ENCODE results near the gene TAF1B.

The TAF1B gene

GRCh38 chr2:9799011-9799596 is 44.2 kb upstream of the TAF1B start:
- no peak overlapping the region for H3K4me3 ChIP-seq (ENCODE audit: low read depth, low read length)

GRCh38 chr2:9799729-9800632 is 43.3 kb upstream of the TAF1B start:
- H3K4me3 ChIP-seq (ENCODE audit: low read depth, low read length) = no peak overlapping the region
- TF ChIP-seq CTCF (IDR thresholded peaks at IDR 0.05; ENCODE audit: low read depth, low read length) = peak; percentile 95

More at GRCh38 chr2:9799011-9799596, 44.2 kb upstream of the TAF1B start:
- TF ChIP-seq CTCF (IDR thresholded peaks at IDR 0.05; ENCODE audit: low read depth, low read length) = no peak

GRCh38 chr2:9800639-9800974 is 42.7 kb upstream of the TAF1B start:
- H3K4me3 ChIP-seq (ENCODE audit: low read depth, low read length) = no peak overlapping the region
- no peak for TF ChIP-seq CTCF (IDR thresholded peaks at IDR 0.05; ENCODE audit: low read depth, low read length)

- no peak overlapping the region for H3K4me3 ChIP-seq (ENCODE audit: low read depth, low read length)
- TF ChIP-seq CTCF (IDR thresholded peaks at IDR 0.05; ENCODE audit: low read depth, low read length) = no peak
Measured at GRCh38 chr2:9800975-9801726, 42.1 kb upstream of the TAF1B start.

GRCh38 chr2:9802576-9802993 is 40.7 kb upstream of the TAF1B start:
- H3K4me3 ChIP-seq (ENCODE audit: low read depth, low read length) = no peak overlapping the region
- no peak for TF ChIP-seq CTCF (IDR thresholded peaks at IDR 0.05; ENCODE audit: low read depth, low read length)

GRCh38 chr2:9803023-9803805 is 40.1 kb upstream of the TAF1B start:
- H3K4me3 ChIP-seq (ENCODE audit: low read depth, low read length) = no peak overlapping the region
- TF ChIP-seq CTCF (IDR thresholded peaks at IDR 0.05; ENCODE audit: low read depth, low read length) = no peak
